Measurements from ENCODE around the gene PDLIM5.

The PDLIM5 gene

GRCh38 chr4:94668724-94669123 is 217.0 kb downstream of the PDLIM5 start:
- Histone ChIP-seq H3K27me3 (ENCODE audit: control insufficient read depth, insufficient read depth, low read length) (no peaks in the 10 kb centered on the region), H3K9me3 (ENCODE audit: control insufficient read depth, low read length) (no peaks in the 10 kb centered on the region), H3K79me2 (no peaks in the 10 kb centered on the region), H3K36me3 (ENCODE audit: control insufficient read depth, insufficient read depth, low read length) (no peaks in the 10 kb centered on the region), H3K27ac (no peak overlapping the region), H3K4me1 (no peaks in the 10 kb centered on the region), H3K4me2 (ENCODE audit: low read length) (no peak overlapping the region), H3K4me3 (ENCODE audit: low read depth, low read length) (no peak overlapping the region), H3K9ac (no peak overlapping the region), H2AFZ (no peak overlapping the region)
- no peak for TF ChIP-seq CTCF (IDR thresholded peaks at IDR 0.05)

- H3K79me2 ChIP-seq, result no peaks in the 10 kb centered on the region
- no peak overlapping the region for H3K27ac ChIP-seq
These were observed 218.2 kb downstream of the PDLIM5 start for GRCh38 chr4:94669672-94670664.

GRCh38 chr4:94671113-94671512 is 219.4 kb downstream of the PDLIM5 start:
- Histone ChIP-seq H3K9ac (no peak overlapping the region), H3K27me3 (ENCODE audit: control insufficient read depth, insufficient read depth, low read length) (no peaks in the 10 kb centered on the region), H3K9me3 (ENCODE audit: control insufficient read depth, low read length) (no peaks in the 10 kb centered on the region), H3K4me1 (no peaks in the 10 kb centered on the region), H2AFZ (no peak overlapping the region), H3K36me3 (ENCODE audit: control insufficient read depth, insufficient read depth, low read length) (no peaks in the 10 kb centered on the region), H3K27ac (no peak overlapping the region), H3K4me3 (ENCODE audit: low read depth, low read length) (no peak overlapping the region), H3K4me2 (ENCODE audit: low read length) (no peak overlapping the region), H3K79me2 (no peaks in the 10 kb centered on the region)
- TF ChIP-seq CTCF (IDR thresholded peaks at IDR 0.05), result no peak

More at GRCh38 chr4:94669672-94670664, 218.2 kb downstream of the PDLIM5 start:
- Histone ChIP-seq H3K4me3 (ENCODE audit: low read depth, low read length) (no peak overlapping the region), H3K36me3 (ENCODE audit: control insufficient read depth, insufficient read depth, low read length) (no peaks in the 10 kb centered on the region), H2AFZ (no peak overlapping the region), H3K4me2 (ENCODE audit: low read length) (no peak overlapping the region), H3K9ac (no peak overlapping the region), H3K4me1 (no peaks in the 10 kb centered on the region), H3K27me3 (ENCODE audit: control insufficient read depth, insufficient read depth, low read length) (no peaks in the 10 kb centered on the region), H3K9me3 (ENCODE audit: control insufficient read depth, low read length) (no peaks in the 10 kb centered on the region)
- TF ChIP-seq CTCF (IDR thresholded peaks at IDR 0.05), result no peak

- TF ChIP-seq CTCF (IDR thresholded peaks at IDR 0.05), result no peak
- H2AFZ ChIP-seq, result no peak overlapping the region
These were observed 222.2 kb downstream of the PDLIM5 start for GRCh38 chr4:94673961-94674360.

More at GRCh38 chr4:94673961-94674360, 222.2 kb downstream of the PDLIM5 start:
- no peak overlapping the region for H3K9ac ChIP-seq
- H3K79me2 ChIP-seq, result no peaks in the 10 kb centered on the region
- H3K9me3 ChIP-seq (ENCODE audit: control insufficient read depth, low read length), result no peaks in the 10 kb centered on the region
- no peaks in the 10 kb centered on the region for H3K4me1 ChIP-seq
- no peak overlapping the region for H3K4me3 ChIP-seq (ENCODE audit: low read depth, low read length)
- H3K36me3 ChIP-seq (ENCODE audit: control insufficient read depth, insufficient read depth, low read length), result no peaks in the 10 kb centered on the region
- no peaks in the 10 kb centered on the region for H3K27me3 ChIP-seq (ENCODE audit: control insufficient read depth, insufficient read depth, low read length)
- no peak overlapping the region for H3K27ac ChIP-seq
- no peak overlapping the region for H3K4me2 ChIP-seq (ENCODE audit: low read length)

Measured in parathyroid adenoma (tissue), 2 donors.